WTC11 (cell line): ENCODE data around the gene ARMC10. TPM values are rescaled to one million over a fixed set of nuclear protein-coding genes. Genes with fewer than 3 reads are reported as not detected.

ENCODE experiments used
- ATF3 ChIP-seq: sonication (generic); formaldehyde crosslinking; conservative IDR thresholded peaks from 2 replicates; pipeline ENCODE4 v1.8.1; 2022; ENCODE audit warnings: mild to moderate bottlenecking, missing genetic modification reagents
- EMX1 ChIP-seq: fragments of 250-450 bp; sonication (Bioruptor Pico); IDR thresholded peaks from 2 replicates; pipeline ENCODE4 v1.8.0; 2021; ENCODE audit warnings: mild to moderate bottlenecking
- ERG ChIP-seq: fragments of 250-450 bp; sonication (Bioruptor Pico); IDR thresholded peaks from 2 replicates; pipeline ENCODE4 v1.8.0; 2021; ENCODE audit warnings: mild to moderate bottlenecking
- PREB ChIP-seq: sonication (generic); formaldehyde crosslinking; IDR thresholded peaks from 2 replicates; pipeline ENCODE4 v1.8.1; 2022; ENCODE audit warnings: mild to moderate bottlenecking, missing genetic modification reagents, moderate library complexity, borderline replicate concordance
- STAT6 ChIP-seq: sonication (generic); formaldehyde crosslinking; conservative IDR thresholded peaks from 2 replicates; pipeline ENCODE4 v1.8.1; 2023; ENCODE audit warnings: mild to moderate bottlenecking, low read depth, missing genetic modification reagents, moderate library complexity
- TEAD4 ChIP-seq: sonication (generic); formaldehyde crosslinking; IDR thresholded peaks from 2 replicates; pipeline ENCODE4 v1.8.0; 2022; ENCODE audit warnings: mild to moderate bottlenecking, missing genetic modification reagents
- ZBTB21 ChIP-seq: sonication (generic); formaldehyde crosslinking; IDR thresholded peaks from 2 replicates; pipeline ENCODE4 v1.8.1; 2023; ENCODE audit warnings: mild to moderate bottlenecking, missing genetic modification reagents, borderline replicate concordance
- ZNF281 ChIP-seq: sonication (generic); formaldehyde crosslinking; IDR thresholded peaks from 2 replicates; pipeline ENCODE4 v1.8.0; 2023; ENCODE audit warnings: mild to moderate bottlenecking, missing genetic modification reagents
- ZNF396 ChIP-seq: fragments of 250-450 bp; sonication (Bioruptor Pico); IDR thresholded peaks from 2 replicates; pipeline ENCODE4 v1.8.0; 2021; ENCODE audit warnings: mild to moderate bottlenecking, moderate library complexity, borderline replicate concordance
- total RNA-seq: library from RNA; stranded (reverse); gene quantifications from 3 replicates; pipeline ENCODE4 v1.2.3, GENCODE V29; 2021

Gene ARMC10
- total RNA-seq, 1 experiment from 2014 or later, result 35.4 TPM

GRCh38 chr7:103148131-103148993 is 73.4 kb downstream of the ARMC10 start (continued):
- TF ChIP-seq ZNF281 (CRISPR knock-in tag) (no peak), ATF3 (CRISPR knock-in tag) (no peak), EMX1 (CRISPR knock-in tag) (no peak), ZNF396 (no peak), PREB (CRISPR knock-in tag) (no peak), ERG (CRISPR knock-in tag) (no peak), TEAD4 (CRISPR knock-in tag) (no peak), STAT6 (CRISPR knock-in tag) (no peak), ZBTB21 (CRISPR knock-in tag) (no peak)

Other genes starting within 250 kb of the ARMC10 start
- 1.4 to 1.8 TPM (median 1.6 TPM) in 3 replicates for gene LRRC17, start 162.1 kb upstream of the ARMC10 start, total RNA-seq
- 1.4 to 2.2 TPM (median 1.7 TPM) in 3 replicates for gene FBXL13, start 344 bp upstream of the ARMC10 start, total RNA-seq
- 6.6 to 7.5 TPM (median 7.4 TPM) in 3 replicates for gene NAPEPLD, start 74.0 kb downstream of the ARMC10 start, total RNA-seq
- gene PMPCB, start 222.3 kb downstream of the ARMC10 start, total RNA-seq, result 74.4 to 77.6 TPM (median 75.5 TPM) in 3 replicates